MM.1S (cell line): ENCODE data around the gene ACBD6.

Source experiments
- DNase-seq: peaks from one replicate; pipeline ENCODE4 v3.0.0-alpha.2; 2015
- H2AFZ ChIP-seq: fragments of 300-600 bp; sonication (generic); 2 replicates; pipeline ENCODE4 v1.6.0; 2016; ENCODE audit warnings: antibody characterized with exemption, low read length
- H3F3A ChIP-seq: fragments of 300-600 bp; sonication (generic); 2 replicates; pipeline ENCODE4 v1.6.1; 2016; ENCODE audit warnings: mild to moderate bottlenecking, antibody characterized with exemption, low read length, moderate library complexity, mixed read lengths; ENCODE audit not compliant: insufficient read depth
- H3K27ac ChIP-seq: fragments of 300-600 bp; sonication (generic); 2 replicates; pipeline ENCODE4 v1.5.1; 2016; ENCODE audit warnings: mild to moderate bottlenecking, low read length
- H3K27me3 ChIP-seq: fragments of 300-600 bp; sonication (generic); replicated peaks from 2 replicates; pipeline ENCODE4 v1.6.0; 2016; ENCODE audit warnings: low read length; ENCODE audit not compliant: insufficient read depth
- H3K36me3 ChIP-seq: fragments of 300-600 bp; sonication (generic); replicated peaks from 2 replicates; pipeline ENCODE4 v1.6.1; 2016; ENCODE audit warnings: mild to moderate bottlenecking, low read length, mixed read lengths; ENCODE audit not compliant: insufficient read depth
- H3K4me1 ChIP-seq: fragments of 300-600 bp; sonication (generic); 2 replicates; pipeline ENCODE4 v1.6.1; 2016; ENCODE audit warnings: low read length, mixed read lengths
- H3K4me2 ChIP-seq: fragments of 300-600 bp; sonication (generic); 2 replicates; pipeline ENCODE4 v1.6.0; 2016; ENCODE audit warnings: low read depth, low read length
- H3K4me3 ChIP-seq: fragments of 300-600 bp; sonication (generic); 2 replicates; pipeline ENCODE4 v1.5.1; 2016; ENCODE audit warnings: low read length, mixed read lengths
- H3K79me2 ChIP-seq: fragments of 300-600 bp; sonication (generic); 2 replicates; pipeline ENCODE4 v1.6.1; 2016; ENCODE audit warnings: mixed run types, low read length, mixed read lengths
- H3K9ac ChIP-seq: fragments of 300-600 bp; sonication (generic); 2 replicates; pipeline ENCODE4 v1.6.1; 2016; ENCODE audit warnings: low read length, mixed read lengths
- H3K9me2 ChIP-seq: fragments of 300-600 bp; sonication (generic); replicated peaks from 2 replicates; pipeline ENCODE4 v1.6.1; 2016; ENCODE audit warnings: mild to moderate bottlenecking, low read length, mixed read lengths; ENCODE audit not compliant: insufficient read depth
- H3K9me3 ChIP-seq: fragments of 300-600 bp; sonication (generic); replicated peaks from 2 replicates; pipeline ENCODE4 v1.6.1; 2016; ENCODE audit warnings: mild to moderate bottlenecking, low read length, mixed read lengths; ENCODE audit not compliant: insufficient read depth
- H4K20me1 ChIP-seq: fragments of 300-600 bp; sonication (generic); 2 replicates; pipeline ENCODE4 v1.6.1; 2016; ENCODE audit warnings: mild to moderate bottlenecking, low read length, moderate library complexity, mixed read lengths; ENCODE audit not compliant: insufficient read depth
- CTCF ChIP-seq: fragments of 300-600 bp; sonication (generic); IDR thresholded peaks from 2 replicates; pipeline ENCODE4 v1.5.1; 2016; ENCODE audit warnings: antibody characterized with exemption, low read length, mixed read lengths
- EZH2 ChIP-seq: fragments of 300-600 bp; sonication (generic); optimal IDR thresholded peaks from 2 replicates; pipeline ENCODE3; 2017; ENCODE audit warnings: low read depth, mild to moderate bottlenecking, antibody characterized with exemption, low read length, mixed read lengths
- EZH2phosphoT487 ChIP-seq: fragments of 300-600 bp; sonication (generic); IDR thresholded peaks from 2 replicates; pipeline ENCODE4 v1.6.1; 2018; ENCODE audit warnings: antibody characterized with exemption, low read length

Gene ACBD6

GRCh38 chr1:180253585-180254495 lies 248.5 kb downstream of the ACBD6 start:
- H3K27ac ChIP-seq = no peak overlapping the region
- H3F3A ChIP-seq = no peaks in the 10 kb centered on the region
- no peaks in the 10 kb centered on the region for H4K20me1 ChIP-seq
- no peak overlapping the region for H2AFZ ChIP-seq
- no peak overlapping the region for H3K4me2 ChIP-seq
- TF ChIP-seq EZH2phosphoT487 (no peak), EZH2 (no peak), CTCF (no peak)
- no peaks in the 10 kb centered on the region for H3K9me2 ChIP-seq
- no peak for DNase-seq
- H3K36me3 ChIP-seq = no peaks in the 10 kb centered on the region
- no peaks in the 10 kb centered on the region for H3K79me2 ChIP-seq
- H3K9ac ChIP-seq = no peak overlapping the region
- H3K4me3 ChIP-seq = no peak overlapping the region
- H3K9me3 ChIP-seq = no peaks in the 10 kb centered on the region
- no peaks in the 10 kb centered on the region for H3K4me1 ChIP-seq
- H3K27me3 ChIP-seq = no peaks in the 10 kb centered on the region

- DNase-seq = peak; percentile 79
- no peak for TF ChIP-seq EZH2
- TF ChIP-seq CTCF = peak; percentile 99
- Histone ChIP-seq H3K79me2 (no peaks in the 10 kb centered on the region), H3K4me2 (no peak overlapping the region), H3K27ac (no peak overlapping the region), H3K4me3 (no peak overlapping the region), H3K9ac (no peak overlapping the region), H3K4me1 (0 out of 2 replicates have a peak, but pooled peaks cover under 1% of the 10 kb centered on the region), H4K20me1 (no peaks in the 10 kb centered on the region), H3K9me3 (no peaks in the 10 kb centered on the region), H3K36me3 (no peaks in the 10 kb centered on the region), H3F3A (no peaks in the 10 kb centered on the region), H2AFZ (peak overlapping the region; percentile 42; the same call in 1 of the 2 replicates), H3K9me2 (no peaks in the 10 kb centered on the region), H3K27me3 (no peaks in the 10 kb centered on the region)
These were observed 249.5 kb downstream of the ACBD6 start for GRCh38 chr1:180252638-180253536.

GRCh38 chr1:180251526-180252305 lies 250.7 kb downstream of the ACBD6 start:
- H3K79me2 ChIP-seq = no peaks in the 10 kb centered on the region
- 0 out of 2 replicates have a peak, but pooled peaks cover 4% of the 10 kb centered on the region for H3F3A ChIP-seq
- H3K9ac ChIP-seq = no peak overlapping the region
- H3K9me2 ChIP-seq = no peaks in the 10 kb centered on the region
- TF ChIP-seq EZH2 = no peak
- no peak for DNase-seq
- no peak overlapping the region for H3K4me3 ChIP-seq
- H4K20me1 ChIP-seq = no peaks in the 10 kb centered on the region
- H2AFZ ChIP-seq = no peak overlapping the region
- no peak overlapping the region for H3K27ac ChIP-seq
- H3K9me3 ChIP-seq = no peaks in the 10 kb centered on the region
- H3K4me2 ChIP-seq = no peak overlapping the region
- H3K36me3 ChIP-seq = no peaks in the 10 kb centered on the region
- no peaks in the 10 kb centered on the region for H3K27me3 ChIP-seq
- peaks cover 12% of the 10 kb centered on the region for H3K4me1 ChIP-seq
